Caco-2 (cell line): ENCODE measurements around the gene SMG7. TPM values are rescaled to one million over a fixed set of nuclear protein-coding genes. Genes with fewer than 3 reads are reported as not detected.

ENCODE experiments used
- BruUV-seq: library from RNA; stranded (reverse); fragments of 400-500 nt; replicated peaks from 2 replicates; lab custom pipeline; 2021; lab: Mats Ljungman, UMichigan
- CTCF ChIA-PET: fragments of 300-600 bp; sonication (Branson Sonifier 250); formaldehyde crosslinking; loops from one replicate; lab custom pipeline; 2022; ENCODE audit warnings: antibody characterized with exemption; lab: Charles Lee
- POLR2A ChIA-PET: fragments of 300-600 bp; sonication (Branson Sonifier 250); formaldehyde crosslinking; loops from one replicate; lab custom pipeline; 2022; ENCODE audit warnings: antibody characterized with exemption; lab: Charles Lee
- DNase-seq, 2 experiments: peaks; one replicate each; pipeline versions ENCODE4 v3.0.0 to v3.0.0-alpha.2; 2020 to 2022
- H3K27me3 ChIP-seq: replicated peaks from 2 replicates; pipeline ENCODE4 v1.6.0; 2011; ENCODE audit warnings: low read length; ENCODE audit not compliant: control insufficient read depth, insufficient read depth
- H3K36me3 ChIP-seq: 2 replicates; pipeline ENCODE4 v1.5.1; 2011; ENCODE audit warnings: low read length; ENCODE audit not compliant: control insufficient read depth, insufficient read depth
- H3K4me1 ChIP-seq: fragments of 250-450 bp; sonication (Bioruptor Pico); 2 replicates; pipeline ENCODE4 v1.5.1; 2020; ENCODE audit warnings: mild to moderate bottlenecking
- H3K4me3 ChIP-seq: 2 replicates; pipeline ENCODE4 v1.5.1; 2011; ENCODE audit warnings: low read depth, mild to moderate bottlenecking, control low read depth, low read length
- H3K9me3 ChIP-seq: fragments of 250-450 bp; sonication (Bioruptor Pico); 2 replicates; pipeline ENCODE4 v1.5.1; 2020; ENCODE audit warnings: mild to moderate bottlenecking, moderate library complexity
- H3K27ac Mint-ChIP-seq: one replicate; pipeline ENCODE4 v1.8.0; 2022; ENCODE audit warnings: mixed read lengths; ENCODE audit not compliant: unreplicated experiment
- H3K27me3 Mint-ChIP-seq: one replicate; pipeline ENCODE4 v1.8.0; 2022; ENCODE audit warnings: mixed read lengths; ENCODE audit not compliant: insufficient read depth, unreplicated experiment
- H3K36me3 Mint-ChIP-seq: one replicate; pipeline ENCODE4 v1.8.0; 2022; ENCODE audit warnings: mild to moderate bottlenecking, mixed read lengths; ENCODE audit not compliant: insufficient read depth, unreplicated experiment
- H3K4me1 Mint-ChIP-seq: one replicate; pipeline ENCODE4 v1.8.0; 2022; ENCODE audit warnings: low read depth, mixed read lengths; ENCODE audit not compliant: unreplicated experiment
- H3K4me3 Mint-ChIP-seq: one replicate; pipeline ENCODE4 v1.8.0; 2022; ENCODE audit warnings: mild to moderate bottlenecking, moderate library complexity, mixed read lengths; ENCODE audit not compliant: unreplicated experiment
- H3K9me3 Mint-ChIP-seq: one replicate; pipeline ENCODE4 v1.8.0; 2022; ENCODE audit warnings: mixed read lengths; ENCODE audit not compliant: unreplicated experiment
- intact Hi-C: fragments of 100-400 bp; cut with micrococcal nuclease; formaldehyde crosslinking; loops from one replicate; pipeline ENCODE4 v1.10.0; 2022; ENCODE audit not compliant: unreplicated experiment
- total RNA-seq: library from RNA; stranded (reverse); gene quantifications from 2 replicates; pipeline ENCODE4 v1.2.3, GENCODE V29; 2022
- TF ChIP-seq, protein P1 (sequence below), 2 experiments: fragments of 200-600 bp in 1 of 2; IDR thresholded peaks; 1 replicate in 1 of 2; 2 replicates in 1 of 2; pipeline versions ENCODE4 v1.5.1 to v1.8.0; 2011 to 2022; ENCODE audit warnings: antibody characterized with exemption in 1 of 2, control low read depth in 1 of 2, inconsistent platforms in 1 of 2, low read depth in 1 of 2, low read length in 1 of 2, mild to moderate bottlenecking in 1 of 2, moderate library complexity in 1 of 2; ENCODE audit not compliant: insufficient read depth in 1 of 2, severe bottlenecking in 1 of 2, unreplicated experiment in 1 of 2

The SMG7 gene
- total RNA-seq, 1 experiment from 2014 or later, result 57.8 TPM

DNA sequence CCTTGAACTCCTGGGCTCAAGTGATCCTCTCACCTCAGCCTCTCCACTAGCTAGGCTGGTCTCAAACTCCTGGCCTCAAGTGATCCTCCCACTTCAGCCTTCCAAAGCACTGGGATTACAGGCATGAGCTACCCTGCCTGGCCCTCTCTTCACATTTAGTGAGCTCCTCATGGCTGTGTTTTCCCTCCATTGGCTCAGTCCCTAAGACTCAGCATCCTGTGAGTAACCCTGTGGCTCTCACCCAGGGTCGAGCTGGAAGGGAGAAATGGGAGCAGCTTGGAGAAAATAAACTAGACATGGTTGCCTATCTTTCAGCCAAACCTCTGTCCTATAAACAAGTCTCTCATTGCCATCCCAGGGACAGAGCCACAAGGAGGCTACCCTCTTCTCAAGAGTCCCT is 100.4 kb downstream of the SMG7 start:
- no TSS peak for BruUV-seq
- H3K27me3 Mint-ChIP-seq, result no peaks in the 10 kb centered on the region
- H3K4me1 Mint-ChIP-seq, result peaks cover 8% of the 10 kb centered on the region
- no peak overlapping the region for H3K4me3 Mint-ChIP-seq
- no peak overlapping the region for H3K27ac Mint-ChIP-seq
- intact Hi-C loops, result no loop called here
- peaks cover 15% of the 10 kb centered on the region for H3K36me3 Mint-ChIP-seq
- CTCF ChIA-PET, result no interaction called here
- TF ChIP-seq, protein P1, sequence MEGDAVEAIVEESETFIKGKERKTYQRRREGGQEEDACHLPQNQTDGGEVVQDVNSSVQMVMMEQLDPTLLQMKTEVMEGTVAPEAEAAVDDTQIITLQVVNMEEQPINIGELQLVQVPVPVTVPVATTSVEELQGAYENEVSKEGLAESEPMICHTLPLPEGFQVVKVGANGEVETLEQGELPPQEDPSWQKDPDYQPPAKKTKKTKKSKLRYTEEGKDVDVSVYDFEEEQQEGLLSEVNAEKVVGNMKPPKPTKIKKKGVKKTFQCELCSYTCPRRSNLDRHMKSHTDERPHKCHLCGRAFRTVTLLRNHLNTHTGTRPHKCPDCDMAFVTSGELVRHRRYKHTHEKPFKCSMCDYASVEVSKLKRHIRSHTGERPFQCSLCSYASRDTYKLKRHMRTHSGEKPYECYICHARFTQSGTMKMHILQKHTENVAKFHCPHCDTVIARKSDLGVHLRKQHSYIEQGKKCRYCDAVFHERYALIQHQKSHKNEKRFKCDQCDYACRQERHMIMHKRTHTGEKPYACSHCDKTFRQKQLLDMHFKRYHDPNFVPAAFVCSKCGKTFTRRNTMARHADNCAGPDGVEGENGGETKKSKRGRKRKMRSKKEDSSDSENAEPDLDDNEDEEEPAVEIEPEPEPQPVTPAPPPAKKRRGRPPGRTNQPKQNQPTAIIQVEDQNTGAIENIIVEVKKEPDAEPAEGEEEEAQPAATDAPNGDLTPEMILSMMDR (IDR thresholded peaks at IDR 0.05; ENCODE audit: insufficient read depth in 1 of 2, low read depth in 1 of 2, low read length in 1 of 2, severe bottlenecking in 1 of 2, unreplicated experiment in 1 of 2), result no peak
- Histone ChIP-seq H3K36me3 (no peaks in the 10 kb centered on the region), H3K27me3 (no peaks in the 10 kb centered on the region), H3K9me3 (no peaks in the 10 kb centered on the region), H3K4me3 (no peak overlapping the region), H3K4me1 (peaks cover 11% of the 10 kb centered on the region)
- POLR2A ChIA-PET, result no interaction called here
- no peak for DNase-seq
- H3K9me3 Mint-ChIP-seq, result no peaks in the 10 kb centered on the region

DNA sequence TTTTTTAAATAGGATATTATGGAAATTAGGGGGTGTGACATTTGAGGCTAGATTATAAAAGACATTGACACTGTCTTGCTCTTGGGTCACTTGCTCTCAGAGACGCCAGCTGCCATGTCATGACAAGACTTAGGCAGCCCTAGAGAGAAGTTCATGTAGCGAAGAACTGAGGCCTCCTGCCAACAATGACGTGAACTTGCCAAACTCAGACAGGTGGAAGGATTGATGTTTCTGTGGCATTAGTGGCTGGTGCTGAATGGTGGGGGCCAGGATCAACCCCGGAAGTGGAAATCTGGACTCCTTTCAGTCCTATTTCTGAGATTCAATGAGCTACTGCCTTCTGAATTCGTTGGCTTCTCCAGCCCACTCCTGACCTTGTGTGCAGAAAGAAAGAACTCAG is 103.3 kb downstream of the SMG7 start:
- no peak for DNase-seq
- BruUV-seq, result no TSS peak
- Mint-ChIP-seq H3K9me3 (no peaks in the 10 kb centered on the region), H3K36me3 (peaks cover 5% of the 10 kb centered on the region), H3K27me3 (no peaks in the 10 kb centered on the region), H3K4me3 (no peak overlapping the region), H3K27ac (no peak overlapping the region), H3K4me1 (no peaks in the 10 kb centered on the region)
- TF ChIP-seq, protein P1 (IDR thresholded peaks at IDR 0.05; ENCODE audit: insufficient read depth in 1 of 2, low read depth in 1 of 2, low read length in 1 of 2, severe bottlenecking in 1 of 2, unreplicated experiment in 1 of 2), result no peak
- no peaks in the 10 kb centered on the region for H3K27me3 ChIP-seq
- no peaks in the 10 kb centered on the region for H3K36me3 ChIP-seq
- intact Hi-C loops, result no loop called here
- CTCF ChIA-PET, result no interaction called here
- peaks cover 9% of the 10 kb centered on the region for H3K4me1 ChIP-seq
- no peak overlapping the region for H3K4me3 ChIP-seq
- POLR2A ChIA-PET, result no interaction called here
- H3K9me3 ChIP-seq, result no peaks in the 10 kb centered on the region

DNA sequence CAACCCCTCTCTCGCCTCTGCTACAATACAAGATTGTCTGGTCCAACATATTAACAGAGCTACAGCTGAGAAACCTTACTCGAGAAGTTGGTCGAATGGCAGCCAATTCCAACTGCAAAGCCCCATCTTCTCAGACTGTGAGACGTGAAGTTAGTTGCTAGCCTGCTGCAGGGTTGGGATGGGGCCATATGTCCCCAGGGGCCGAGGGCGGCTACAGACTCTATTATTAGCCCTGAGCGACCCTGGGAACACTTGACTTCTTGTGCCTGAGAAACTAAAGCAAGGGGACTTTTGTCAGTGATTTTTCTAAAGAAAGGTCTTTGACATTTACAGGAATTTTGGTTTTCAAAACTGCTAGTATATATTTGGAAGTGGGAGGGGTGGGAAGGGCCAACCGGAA is 104.2 kb downstream of the SMG7 start:
- Histone ChIP-seq H3K36me3 (no peaks in the 10 kb centered on the region), H3K4me3 (no peak overlapping the region), H3K27me3 (no peaks in the 10 kb centered on the region), H3K4me1 (peaks cover 9% of the 10 kb centered on the region), H3K9me3 (no peaks in the 10 kb centered on the region)
- ChIA-PET CTCF (no interaction called here), POLR2A (no interaction called here)
- TF ChIP-seq, protein P1 (IDR thresholded peaks at IDR 0.05; ENCODE audit: insufficient read depth in 1 of 2, low read depth in 1 of 2, low read length in 1 of 2, severe bottlenecking in 1 of 2, unreplicated experiment in 1 of 2), result no peak
- BruUV-seq, result no TSS peak
- peaks cover 5% of the 10 kb centered on the region for H3K36me3 Mint-ChIP-seq
- no peak for DNase-seq
- intact Hi-C loops, result no loop called here
- H3K27ac Mint-ChIP-seq, result no peak overlapping the region
- no peaks in the 10 kb centered on the region for H3K4me1 Mint-ChIP-seq
- H3K4me3 Mint-ChIP-seq, result no peak overlapping the region
- H3K9me3 Mint-ChIP-seq, result no peaks in the 10 kb centered on the region
- no peaks in the 10 kb centered on the region for H3K27me3 Mint-ChIP-seq
